H1 (cell line): ENCODE measurements around the gene OR52A5. TPM values are rescaled to one million over a fixed set of nuclear protein-coding genes. Genes with fewer than 3 reads are reported as not detected.

Experiments
- CTCF ChIA-PET: fragments of 300-600 bp; sonication (Branson Sonifier 250); formaldehyde crosslinking; loops from one replicate; lab custom pipeline; 2021; ENCODE audit not compliant: partially characterized antibody; lab: Charles Lee
- POLR2A ChIA-PET: fragments of 300-600 bp; sonication (Branson Sonifier 250); formaldehyde crosslinking; loops from one replicate; lab custom pipeline; 2021; ENCODE audit warnings: inconsistent platforms; ENCODE audit not compliant: partially characterized antibody; lab: Charles Lee
- DNase-seq, 2 experiments: peaks; one replicate each; pipeline versions ENCODE4 v3.0.0 to v3.0.0-alpha.2; 2010 to 2022; ENCODE audit warnings: low spot score in 2 of 2, low read depth in 1 of 2, mixed read lengths in 1 of 2
- FAIRE-seq: peaks from 2 replicates; lab custom pipeline; 2011; peaks lifted over from hg19 to GRCh38; lab: Jason Lieb, UNC
- H2AFZ ChIP-seq: 2 replicates; pipeline ENCODE4 v1.8.1; 2012; ENCODE audit warnings: low read length, inconsistent platforms
- H2AK5ac ChIP-seq: 2 replicates; pipeline ENCODE4 v1.6.1; 2013; ENCODE audit warnings: low read depth, low read length
- H2BK120ac ChIP-seq: replicated peaks from 2 replicates; pipeline ENCODE3; 2013; ENCODE audit warnings: low read depth, low read length, inconsistent platforms
- H2BK12ac ChIP-seq: 2 replicates; pipeline ENCODE4 v1.6.1; 2013; ENCODE audit warnings: low read depth, low read length
- H2BK15ac ChIP-seq: 2 replicates; pipeline ENCODE4 v1.6.1; 2013; ENCODE audit warnings: low read length
- H2BK20ac ChIP-seq: 2 replicates; pipeline ENCODE4 v1.6.1; 2013; ENCODE audit warnings: low read length
- H2BK5ac ChIP-seq: 2 replicates; pipeline ENCODE4 v1.6.1; 2013; ENCODE audit warnings: low read depth, low read length
- H3K14ac ChIP-seq: 2 replicates; pipeline ENCODE4 v1.6.1; 2013; ENCODE audit warnings: inconsistent platforms; ENCODE audit not compliant: insufficient read length
- H3K18ac ChIP-seq: 2 replicates; pipeline ENCODE4 v1.6.1; 2013; ENCODE audit warnings: low read length; ENCODE audit errors: extremely low read depth
- H3K23ac ChIP-seq: 2 replicates; pipeline ENCODE4 v1.6.1; 2013; ENCODE audit warnings: inconsistent platforms; ENCODE audit not compliant: insufficient read length
- H3K23me2 ChIP-seq: 2 replicates; pipeline ENCODE4 v1.6.1; 2013; ENCODE audit warnings: low read depth, low read length
- H3K27ac ChIP-seq: 2 replicates; pipeline ENCODE4 v1.6.1; 2011; ENCODE audit warnings: low read depth, low read length, inconsistent platforms
- H3K27me3 ChIP-seq, 4 experiments: replicated peaks in 1 of 4; 1 replicate in 1 of 4; 2 replicates in 3 of 4; pipeline versions ENCODE4 v1.6.1 to v1.8.1; 2011 to 2013; ENCODE audit warnings: low read length in 3 of 4, mild to moderate bottlenecking in 3 of 4, inconsistent platforms in 2 of 4, mixed read lengths in 2 of 4, moderate library complexity in 1 of 4; ENCODE audit not compliant: control insufficient read depth in 3 of 4, insufficient read depth in 3 of 4; ENCODE audit errors: extremely low read depth in 1 of 4
- H3K36me3 ChIP-seq, 4 experiments: 2 replicates each; pipeline versions ENCODE4 v1.6.1 to v1.8.1; 2011 to 2013; ENCODE audit warnings: mild to moderate bottlenecking in 4 of 4, low read length in 3 of 4, moderate library complexity in 2 of 4, control low read depth in 1 of 4, inconsistent platforms in 1 of 4; ENCODE audit not compliant: insufficient read depth in 4 of 4, control insufficient read depth in 2 of 4
- H3K4ac ChIP-seq: replicated peaks from 2 replicates; pipeline ENCODE3; 2013; ENCODE audit warnings: low read length, low read depth, mixed read lengths, inconsistent platforms; ENCODE audit not compliant: insufficient read length
- H3K4me1 ChIP-seq, 4 experiments: replicated peaks in 1 of 4; 1 replicate in 1 of 4; 2 replicates in 3 of 4; pipeline versions ENCODE4 v1.6.1 to v1.8.1; 2011 to 2013; ENCODE audit warnings: low read length in 3 of 4, inconsistent platforms in 2 of 4, mixed read lengths in 1 of 4; ENCODE audit not compliant: insufficient read depth in 4 of 4, control insufficient read depth in 3 of 4
- H3K4me2 ChIP-seq, 2 experiments: 2 replicates each; pipeline versions ENCODE4 v1.6.1 to v1.8.1; 2011 to 2013; ENCODE audit warnings: low read depth in 2 of 2, low read length in 2 of 2, control low read depth in 1 of 2, inconsistent platforms in 1 of 2, mild to moderate bottlenecking in 1 of 2; ENCODE audit not compliant: insufficient read depth in 1 of 2
- H3K4me3 ChIP-seq, 4 experiments: fragments of 200-600, 300-600 bp in 1 of 4; sonication (generic), shearing (Covaris generic), sonication (Bioruptor Twin) in 1 of 4; 2 replicates each; pipeline versions ENCODE4 v1.5.1 to v1.8.1; 2011 to 2016; ENCODE audit warnings: low read length in 4 of 4, low read depth in 3 of 4, control low read depth in 2 of 4, inconsistent platforms in 2 of 4, mild to moderate bottlenecking in 2 of 4, mixed read lengths in 1 of 4, moderate library complexity in 1 of 4; ENCODE audit not compliant: insufficient read depth in 2 of 4; ENCODE audit errors: extremely low read depth in 1 of 4
- H3K56ac ChIP-seq: replicated peaks from 2 replicates; pipeline ENCODE3; 2013; ENCODE audit warnings: low read depth, mild to moderate bottlenecking, mixed read lengths, low read length, inconsistent platforms; ENCODE audit not compliant: insufficient read length
- H3K79me1 ChIP-seq: 2 replicates; pipeline ENCODE4 v1.6.1; 2013; ENCODE audit warnings: low read depth, low read length, control low read depth
- H3K79me2 ChIP-seq, 2 experiments: 2 replicates each; pipeline versions ENCODE4 v1.6.1 to v1.8.1; 2012 to 2013; ENCODE audit warnings: low read length in 2 of 2, mild to moderate bottlenecking in 2 of 2, inconsistent platforms in 1 of 2; ENCODE audit not compliant: insufficient read depth in 2 of 2, control insufficient read depth in 1 of 2
- H3K9ac ChIP-seq, 4 experiments: replicated peaks in 1 of 4; 1 replicate in 1 of 4; 2 replicates in 3 of 4; pipeline versions ENCODE4 v1.6.1 to v1.8.1; 2011 to 2013; ENCODE audit warnings: low read depth in 3 of 4, low read length in 3 of 4, control low read depth in 2 of 4, mild to moderate bottlenecking in 2 of 4, moderate library complexity in 2 of 4, inconsistent platforms in 1 of 4; ENCODE audit errors: extremely low read depth in 1 of 4
- H3K9me3 ChIP-seq, 2 experiments: 2 replicates each; pipeline versions ENCODE4 v1.6.1 to v1.8.1; 2012 to 2013; ENCODE audit warnings: mild to moderate bottlenecking in 2 of 2, moderate library complexity in 2 of 2, control low read depth in 1 of 2, inconsistent platforms in 1 of 2, low read depth in 1 of 2, low read length in 1 of 2, mixed read lengths in 1 of 2; ENCODE audit not compliant: insufficient read depth in 2 of 2
- H4K20me1 ChIP-seq, 2 experiments: replicated peaks in 1 of 2; 2 replicates each; pipeline versions ENCODE3 to v1.8.1; 2011 to 2013; ENCODE audit warnings: inconsistent platforms in 2 of 2, low read length in 2 of 2, mild to moderate bottlenecking in 1 of 2; ENCODE audit not compliant: insufficient read depth in 2 of 2, control insufficient read depth in 1 of 2
- H4K5ac ChIP-seq: 2 replicates; pipeline ENCODE4 v1.6.1; 2013; ENCODE audit warnings: low read length, low read depth, mixed read lengths, inconsistent platforms; ENCODE audit not compliant: insufficient read length
- H4K8ac ChIP-seq: 2 replicates; pipeline ENCODE4 v1.8.0; 2013; ENCODE audit warnings: mild to moderate bottlenecking, moderate library complexity, low read length, inconsistent platforms; ENCODE audit not compliant: insufficient read depth; ENCODE audit errors: extremely low read depth
- H4K91ac ChIP-seq: replicated peaks from 2 replicates; pipeline ENCODE3; 2013; ENCODE audit warnings: low read length, mixed read lengths, inconsistent platforms; ENCODE audit not compliant: insufficient read length
- CEBPB ChIP-seq: IDR thresholded peaks from 2 replicates; pipeline ENCODE4 v1.6.1; 2012; ENCODE audit warnings: low read depth, low read length
- CHD2 ChIP-seq: IDR thresholded peaks from 2 replicates; pipeline ENCODE4 v1.6.1; 2012; ENCODE audit warnings: low read length, improper control_type of control experiment
- CREB1 ChIP-seq: IDR thresholded peaks from 2 replicates; pipeline ENCODE4 v1.6.1; 2012; ENCODE audit warnings: inconsistent platforms
- HDAC6 ChIP-seq: IDR thresholded peaks from one replicate; pipeline ENCODE4 v1.7.1; 2012; ENCODE audit warnings: low read depth, mild to moderate bottlenecking, inconsistent platforms, low read length, moderate library complexity
- POU5F1 ChIP-seq: IDR thresholded peaks from 2 replicates; pipeline ENCODE4 v1.6.1; 2011; ENCODE audit warnings: low read depth, mild to moderate bottlenecking, low read length, moderate library complexity
- RAD21 ChIP-seq, 2 experiments: IDR thresholded peaks in 1 of 2; conservative IDR thresholded peaks in 1 of 2; 2 replicates each; pipeline ENCODE4 v1.6.1; 2011; ENCODE audit warnings: low read depth in 2 of 2, low read length in 2 of 2, improper control_type of control experiment in 1 of 2, inconsistent platforms in 1 of 2, mild to moderate bottlenecking in 1 of 2, moderate library complexity in 1 of 2
- SIN3A ChIP-seq, 2 experiments: IDR thresholded peaks in 1 of 2; conservative IDR thresholded peaks in 1 of 2; 2 replicates each; pipeline ENCODE4 v1.6.1; 2011 to 2012; ENCODE audit warnings: low read length in 2 of 2, improper control_type of control experiment in 1 of 2, low read depth in 1 of 2, mild to moderate bottlenecking in 1 of 2
- SP1 ChIP-seq: IDR thresholded peaks from 2 replicates; pipeline ENCODE4 v1.6.1; 2011; ENCODE audit warnings: low read depth, low read length
- TEAD4 ChIP-seq: IDR thresholded peaks from 2 replicates; pipeline ENCODE4 v1.6.1; 2012; ENCODE audit warnings: low read depth, low read length, inconsistent platforms, mixed read lengths
- WGBS, 2 experiments: shearing (Covaris generic) in 1 of 2; methylation state at CpG; one replicate each; pipeline versions ENCODE4 v1.1.6 to v1.1.7; 2013 to 2015; ENCODE audit warnings: low lambda C conversion rate in 2 of 2, mixed read lengths in 2 of 2, inconsistent platforms in 1 of 2, low coverage in 1 of 2, missing lambda C conversion rate in 1 of 2; ENCODE audit not compliant: insufficient replicate concordance in 2 of 2, insufficient coverage in 1 of 2, insufficient read length in 1 of 2; ENCODE audit errors: extremely low coverage in 1 of 2, missing lambda C conversion rate in 1 of 2; 5-methylcytosine and 5-hydroxymethylcytosine counted together
- polyA plus RNA-seq, 7 experiments: library from polyadenylated mRNA; depleted of rRNA in 3 of 7; stranded (reverse) in 5 of 7; unstranded in 2 of 7; fragments of >200 nt in 5 of 7; fragments of 200-250 nt in 2 of 7; gene quantifications; 1 replicate in 5 of 7; 2 replicates in 1 of 7; 4 replicates in 1 of 7; pipeline versions ENCODE4 v1.2.1 to v1.2.3, GENCODE V29; 2011 to 2013; ENCODE audit warnings: missing spikeins in 2 of 7, mixed read lengths in 2 of 7
- total RNA-seq: library from RNA; stranded (reverse); fragmentation: NEBNext Ultra II Directional; extraction: Animal tissue kit (Norgen Biotek cat#: 25700); gene quantifications from 2 replicates; pipeline ENCODE4 v1.2.1, GENCODE V29; 2021
- TF ChIP-seq, protein P1 (sequence below), 3 experiments: IDR thresholded peaks; 1 replicate in 2 of 3; 2 replicates in 1 of 3; pipeline versions ENCODE4 v1.5.1 to v1.6.1; 2011; ENCODE audit warnings: low read length in 3 of 3, mild to moderate bottlenecking in 3 of 3, inconsistent platforms in 2 of 3, low read depth in 1 of 3, moderate library complexity in 1 of 3; ENCODE audit not compliant: insufficient read depth in 1 of 3; ENCODE audit errors: control extremely low read depth in 1 of 3

OR52A5 gene
- total and polyA plus RNA-seq, 2 of the 8 experiments (the other 6 are each of a cell fraction or from before 2014, with no cell fraction given): 0.02 to 0.11 TPM

DNA sequence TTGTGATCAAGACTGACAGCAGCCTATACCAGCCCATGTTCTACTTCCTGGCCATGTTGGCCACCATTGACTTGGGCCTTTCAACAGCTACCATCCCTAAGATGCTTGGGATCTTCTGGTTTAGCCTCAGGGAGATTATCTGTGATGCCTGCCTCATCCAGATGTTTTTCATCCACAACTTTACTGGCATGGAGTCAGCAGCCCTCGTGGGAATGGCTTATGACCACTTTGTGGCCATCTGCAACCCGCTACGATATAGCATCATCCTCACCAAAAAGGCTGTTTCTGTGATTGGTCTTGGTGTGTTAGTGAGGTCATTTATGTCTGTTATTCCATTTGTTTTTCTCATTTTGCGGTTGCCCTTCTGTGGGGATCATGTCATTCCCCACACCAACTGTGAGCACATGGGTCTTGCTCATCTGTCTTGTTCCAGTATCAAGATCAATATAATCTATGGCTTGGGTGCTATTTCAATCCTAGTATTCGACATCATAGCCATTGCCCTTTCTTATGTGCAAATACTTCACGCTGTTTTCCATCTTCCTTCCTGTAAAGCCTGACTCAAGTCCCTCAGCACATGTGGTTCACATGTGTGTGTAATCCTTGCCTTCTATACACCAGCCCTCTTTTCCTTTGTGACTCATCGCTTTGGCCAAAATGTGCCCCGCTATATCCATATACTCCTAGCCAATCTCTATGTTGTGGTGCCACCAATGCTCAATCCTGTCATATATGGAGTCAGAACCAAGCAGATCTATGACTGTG is 45.2 kb downstream of the OR52A5 start:
- Histone ChIP-seq H3K9ac (no peak overlapping the region), H4K5ac (no peak overlapping the region), H3K79me2 (no peaks in the 10 kb centered on the region), H3K23me2 (no peaks in the 10 kb centered on the region), H3K27me3 (no peaks in the 10 kb centered on the region), H2BK20ac (no peak overlapping the region), H3K4ac (no peak overlapping the region), H2BK120ac (no peak overlapping the region), H2AFZ (no peak overlapping the region), H3K9me3 (no peaks in the 10 kb centered on the region), H2BK12ac (no peak overlapping the region), H3K23ac (no peak overlapping the region), H2AK5ac (no peak overlapping the region), H3K14ac (no peak overlapping the region), H4K91ac (no peak overlapping the region), H3K4me1 (no peaks in the 10 kb centered on the region), H3K79me1 (no peaks in the 10 kb centered on the region), H3K4me2 (no peak overlapping the region), H3K4me3 (no peak overlapping the region), H2BK15ac (no peak overlapping the region), H4K8ac (no peak overlapping the region), H4K20me1 (no peaks in the 10 kb centered on the region), H3K56ac (no peak overlapping the region), H3K27ac (no peak overlapping the region), H3K36me3 (no peaks in the 10 kb centered on the region), H2BK5ac (no peak overlapping the region), H3K18ac (no peak overlapping the region)
- WGBS, 2 experiments: 93% methylated on average over 8 of the region's 8 CpGs; no CpG with 5 or more reads in 1 of the 2 experiments
- DNase-seq (no peak), FAIRE-seq (no peak)
- CTCF ChIA-PET: no interaction called here
- POLR2A ChIA-PET: no interaction called here
- TF ChIP-seq CREB1: no peak
- no peak for TF ChIP-seq SIN3A (conservative IDR thresholded peaks at IDR 0.05 in 1 of 2, IDR thresholded peaks at IDR 0.05 in 1 of 2; ENCODE audit: low read depth in 1 of 2, low read length in 2 of 2)
- TF ChIP-seq POU5F1: no peak
- TF ChIP-seq, protein P1, sequence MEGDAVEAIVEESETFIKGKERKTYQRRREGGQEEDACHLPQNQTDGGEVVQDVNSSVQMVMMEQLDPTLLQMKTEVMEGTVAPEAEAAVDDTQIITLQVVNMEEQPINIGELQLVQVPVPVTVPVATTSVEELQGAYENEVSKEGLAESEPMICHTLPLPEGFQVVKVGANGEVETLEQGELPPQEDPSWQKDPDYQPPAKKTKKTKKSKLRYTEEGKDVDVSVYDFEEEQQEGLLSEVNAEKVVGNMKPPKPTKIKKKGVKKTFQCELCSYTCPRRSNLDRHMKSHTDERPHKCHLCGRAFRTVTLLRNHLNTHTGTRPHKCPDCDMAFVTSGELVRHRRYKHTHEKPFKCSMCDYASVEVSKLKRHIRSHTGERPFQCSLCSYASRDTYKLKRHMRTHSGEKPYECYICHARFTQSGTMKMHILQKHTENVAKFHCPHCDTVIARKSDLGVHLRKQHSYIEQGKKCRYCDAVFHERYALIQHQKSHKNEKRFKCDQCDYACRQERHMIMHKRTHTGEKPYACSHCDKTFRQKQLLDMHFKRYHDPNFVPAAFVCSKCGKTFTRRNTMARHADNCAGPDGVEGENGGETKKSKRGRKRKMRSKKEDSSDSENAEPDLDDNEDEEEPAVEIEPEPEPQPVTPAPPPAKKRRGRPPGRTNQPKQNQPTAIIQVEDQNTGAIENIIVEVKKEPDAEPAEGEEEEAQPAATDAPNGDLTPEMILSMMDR (IDR thresholded peaks at IDR 0.05; ENCODE audit: control extremely low read depth in 1 of 3, insufficient read depth in 1 of 3, low read depth in 1 of 3, low read length in 3 of 3): no peak
- no peak for TF ChIP-seq TEAD4
- no peak for TF ChIP-seq CHD2
- no peak for TF ChIP-seq SP1
- no peak for TF ChIP-seq RAD21 (IDR thresholded peaks at IDR 0.05 in 1 of 2, conservative IDR thresholded peaks at IDR 0.05 in 1 of 2; ENCODE audit: low read depth in 2 of 2, low read length in 2 of 2)
- no peak for TF ChIP-seq CEBPB
- TF ChIP-seq HDAC6: no peak
